SK-N-SH treated with all-trans-retinoic acid at 6 μM for 48 hours (cell line): ENCODE results near the gene RDX.

Experiments
- CSDC2 ChIP-seq: fragments of 250-450 bp; sonication (Bioruptor Pico); IDR thresholded peaks from 2 replicates; pipeline ENCODE4 v1.5.0; 2020; ENCODE audit warnings: mild to moderate bottlenecking, moderate library complexity
- ISL1 ChIP-seq: fragments of 250-450 bp; sonication (Bioruptor Pico); IDR thresholded peaks from 2 replicates; pipeline ENCODE4 v2.1.2; 2022; ENCODE audit warnings: mild to moderate bottlenecking, moderate library complexity
- PATZ1 ChIP-seq: fragments of 250-450 bp; sonication (Bioruptor Pico); IDR thresholded peaks from 2 replicates; pipeline ENCODE4 v1.8.0; 2020; ENCODE audit warnings: mild to moderate bottlenecking, moderate library complexity, borderline replicate concordance
- PPARA ChIP-seq: fragments of 250-450 bp; sonication (Bioruptor Pico); IDR thresholded peaks from 2 replicates; pipeline ENCODE4 v1.5.0; 2020; ENCODE audit warnings: mild to moderate bottlenecking, borderline replicate concordance
- SNAI2 ChIP-seq: fragments of 250-450 bp; sonication (Bioruptor Pico); IDR thresholded peaks from 2 replicates; pipeline ENCODE4 v1.5.0; 2020; ENCODE audit warnings: mild to moderate bottlenecking, moderate library complexity
- TCF4 ChIP-seq: fragments of 250-450 bp; sonication (Bioruptor Pico); IDR thresholded peaks from 2 replicates; pipeline ENCODE4 v1.8.0; 2021; ENCODE audit warnings: mild to moderate bottlenecking, moderate library complexity, borderline replicate concordance
- TOX ChIP-seq: fragments of 250-450 bp; sonication (Bioruptor Pico); IDR thresholded peaks from 2 replicates; pipeline ENCODE4 v1.8.0; 2021; ENCODE audit warnings: mild to moderate bottlenecking, moderate library complexity, borderline replicate concordance
- ZNF565 ChIP-seq: fragments of 450-650 bp; formaldehyde crosslinking; conservative IDR thresholded peaks from 2 replicates; pipeline ENCODE4 v1.5.0; 2020; ENCODE audit warnings: low read depth, mild to moderate bottlenecking, moderate library complexity
- ZNF8 ChIP-seq: fragments of 450-650 bp; formaldehyde crosslinking; IDR thresholded peaks from 2 replicates; pipeline ENCODE4 v1.5.0; 2020; ENCODE audit warnings: mild to moderate bottlenecking, moderate library complexity
- TF ChIP-seq, protein P1 (sequence below): fragments of 250-450 bp; sonication (Bioruptor Pico); IDR thresholded peaks from 2 replicates; pipeline ENCODE4 v1.5.1; 2020; ENCODE audit warnings: low read depth, mild to moderate bottlenecking, moderate library complexity
- TF ChIP-seq, protein P2 (sequence below): fragments of 250-450 bp; sonication (Bioruptor Pico); IDR thresholded peaks from 2 replicates; pipeline ENCODE4 v1.5.0; 2020; ENCODE audit warnings: mild to moderate bottlenecking, moderate library complexity

GRCh38 chr11:110338684-110339083 is 42.3 kb upstream of the RDX start:
- TF ChIP-seq ZNF8 (CRISPR knock-in tag), result no peak
- no peak for TF ChIP-seq PATZ1 (CRISPR knock-in tag)
- no peak for TF ChIP-seq PPARA (CRISPR knock-in tag)
- TF ChIP-seq, protein P1, sequence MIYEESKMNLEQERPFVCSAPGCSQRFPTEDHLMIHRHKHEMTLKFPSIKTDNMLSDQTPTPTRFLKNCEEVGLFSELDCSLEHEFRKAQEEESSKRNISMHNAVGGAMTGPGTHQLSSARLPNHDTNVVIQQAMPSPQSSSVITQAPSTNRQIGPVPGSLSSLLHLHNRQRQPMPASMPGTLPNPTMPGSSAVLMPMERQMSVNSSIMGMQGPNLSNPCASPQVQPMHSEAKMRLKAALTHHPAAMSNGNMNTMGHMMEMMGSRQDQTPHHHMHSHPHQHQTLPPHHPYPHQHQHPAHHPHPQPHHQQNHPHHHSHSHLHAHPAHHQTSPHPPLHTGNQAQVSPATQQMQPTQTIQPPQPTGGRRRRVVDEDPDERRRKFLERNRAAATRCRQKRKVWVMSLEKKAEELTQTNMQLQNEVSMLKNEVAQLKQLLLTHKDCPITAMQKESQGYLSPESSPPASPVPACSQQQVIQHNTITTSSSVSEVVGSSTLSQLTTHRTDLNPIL (CRISPR knock-in tag), result no peak
- no peak for TF ChIP-seq ZNF565
- TF ChIP-seq CSDC2 (CRISPR knock-in tag), result no peak
- no peak for TF ChIP-seq ISL1 (CRISPR knock-in tag)
- no peak for TF ChIP-seq TCF4
- TF ChIP-seq SNAI2 (CRISPR knock-in tag), result no peak
- no peak for TF ChIP-seq TOX (CRISPR knock-in tag)
- TF ChIP-seq, protein P2, sequence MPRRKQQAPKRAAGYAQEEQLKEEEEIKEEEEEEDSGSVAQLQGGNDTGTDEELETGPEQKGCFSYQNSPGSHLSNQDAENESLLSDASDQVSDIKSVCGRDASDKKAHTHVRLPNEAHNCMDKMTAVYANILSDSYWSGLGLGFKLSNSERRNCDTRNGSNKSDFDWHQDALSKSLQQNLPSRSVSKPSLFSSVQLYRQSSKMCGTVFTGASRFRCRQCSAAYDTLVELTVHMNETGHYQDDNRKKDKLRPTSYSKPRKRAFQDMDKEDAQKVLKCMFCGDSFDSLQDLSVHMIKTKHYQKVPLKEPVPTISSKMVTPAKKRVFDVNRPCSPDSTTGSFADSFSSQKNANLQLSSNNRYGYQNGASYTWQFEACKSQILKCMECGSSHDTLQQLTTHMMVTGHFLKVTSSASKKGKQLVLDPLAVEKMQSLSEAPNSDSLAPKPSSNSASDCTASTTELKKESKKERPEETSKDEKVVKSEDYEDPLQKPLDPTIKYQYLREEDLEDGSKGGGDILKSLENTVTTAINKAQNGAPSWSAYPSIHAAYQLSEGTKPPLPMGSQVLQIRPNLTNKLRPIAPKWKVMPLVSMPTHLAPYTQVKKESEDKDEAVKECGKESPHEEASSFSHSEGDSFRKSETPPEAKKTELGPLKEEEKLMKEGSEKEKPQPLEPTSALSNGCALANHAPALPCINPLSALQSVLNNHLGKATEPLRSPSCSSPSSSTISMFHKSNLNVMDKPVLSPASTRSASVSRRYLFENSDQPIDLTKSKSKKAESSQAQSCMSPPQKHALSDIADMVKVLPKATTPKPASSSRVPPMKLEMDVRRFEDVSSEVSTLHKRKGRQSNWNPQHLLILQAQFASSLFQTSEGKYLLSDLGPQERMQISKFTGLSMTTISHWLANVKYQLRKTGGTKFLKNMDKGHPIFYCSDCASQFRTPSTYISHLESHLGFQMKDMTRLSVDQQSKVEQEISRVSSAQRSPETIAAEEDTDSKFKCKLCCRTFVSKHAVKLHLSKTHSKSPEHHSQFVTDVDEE (CRISPR knock-in tag), result no peak
